Right renal cortex interstitium (tissue), 3 donors: Measurements from ENCODE around the gene BICD1. TPM values are rescaled to one million over a fixed set of nuclear protein-coding genes. Genes with fewer than 3 reads are reported as not detected.
A peak's percentile ranks its signal among the peaks of the same experiment; 100 is the strongest.
"Not testable (repeated sequence)": the region's sequence is repeated elsewhere in the genome, so short reads cannot be mapped to it uniquely, and the experiment has no call there.

Experiments
- DNase-seq, 3 donors: peaks; one replicate each; pipeline ENCODE4 v3.0.0-alpha.2; 2013; ENCODE audit warnings: low read depth in 3 of 3, low spot score in 2 of 3
- polyA plus RNA-seq, 3 donors: library from polyadenylated mRNA; unstranded; fragments of 120-200 nt; gene quantifications; one replicate each; pipeline ENCODE4 v1.2.1, GENCODE V29; 2013; ENCODE audit not compliant: insufficient read length in 3 of 3

Gene BICD1
- polyA plus RNA-seq = 10 to 100 TPM; 21.9 to 24.3 (median 24.0) TPM

DNA sequence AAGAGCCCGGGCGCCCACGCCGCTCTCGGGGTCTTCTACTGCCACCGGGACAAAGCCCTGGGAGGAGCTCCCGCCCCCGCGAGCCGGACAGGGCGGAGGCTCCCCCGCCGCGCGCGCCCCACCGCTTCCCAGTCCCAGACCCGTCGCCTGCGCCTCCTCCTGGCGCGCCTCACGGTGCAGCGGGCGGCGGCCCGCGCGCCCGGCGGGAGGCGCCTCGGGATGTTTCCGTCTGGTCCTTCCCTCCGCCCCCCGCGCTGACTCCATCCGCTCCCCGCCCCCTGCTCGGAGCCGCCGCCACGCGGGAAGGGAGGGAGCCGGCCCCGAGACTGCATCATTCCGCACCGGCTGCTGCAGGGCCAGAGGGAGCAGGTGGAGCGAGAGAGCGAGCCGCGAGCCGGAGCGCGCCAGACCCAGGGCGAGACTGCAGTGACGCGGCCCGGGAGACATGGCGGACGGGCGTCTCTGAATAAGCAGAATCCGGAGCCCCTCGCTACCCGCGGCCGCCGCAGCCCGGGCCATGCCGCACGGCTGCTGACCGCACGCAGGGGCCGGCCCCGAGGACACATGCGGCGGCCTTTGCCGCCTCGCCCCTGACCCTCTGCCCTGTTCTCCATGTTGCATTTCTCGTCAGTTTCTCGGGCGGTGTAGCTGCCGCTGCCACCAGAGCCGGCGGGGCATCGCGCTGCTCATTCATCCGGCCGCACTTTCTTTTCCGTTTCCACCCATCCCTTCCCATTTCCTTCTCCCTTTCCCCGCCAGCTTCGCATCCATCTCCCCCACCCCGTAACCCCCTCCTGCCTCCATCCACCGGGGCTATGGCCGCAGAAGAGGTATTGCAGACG is at the start of gene BICD1:
BICD1 (plus strand) TSS at position 331 of the 842 bp plus-strand sequence; CDS start at position 816, 485 bp downstream.
- DNase-seq = peak in 1 of 3 donors; percentile 76

DNA sequence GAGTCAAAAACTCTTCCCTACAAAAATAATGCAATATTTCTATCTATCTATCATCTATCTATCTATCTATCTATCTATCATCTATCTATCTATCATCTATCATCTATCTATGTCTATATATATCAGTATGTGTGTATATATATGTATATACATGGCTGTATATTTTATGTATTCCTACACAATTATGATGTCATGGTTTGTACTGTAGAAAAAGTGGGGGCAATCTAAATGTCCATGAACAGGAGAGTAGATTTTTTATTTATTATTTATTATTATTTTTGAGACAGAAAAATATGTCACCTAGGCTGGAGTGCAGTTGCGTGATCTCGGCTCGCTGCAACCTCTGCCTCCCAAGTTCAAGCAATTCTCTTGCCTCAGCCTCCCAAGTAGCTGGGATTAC is 45.6 kb upstream of the BICD1 start:
- DNase-seq = no peak

DNA sequence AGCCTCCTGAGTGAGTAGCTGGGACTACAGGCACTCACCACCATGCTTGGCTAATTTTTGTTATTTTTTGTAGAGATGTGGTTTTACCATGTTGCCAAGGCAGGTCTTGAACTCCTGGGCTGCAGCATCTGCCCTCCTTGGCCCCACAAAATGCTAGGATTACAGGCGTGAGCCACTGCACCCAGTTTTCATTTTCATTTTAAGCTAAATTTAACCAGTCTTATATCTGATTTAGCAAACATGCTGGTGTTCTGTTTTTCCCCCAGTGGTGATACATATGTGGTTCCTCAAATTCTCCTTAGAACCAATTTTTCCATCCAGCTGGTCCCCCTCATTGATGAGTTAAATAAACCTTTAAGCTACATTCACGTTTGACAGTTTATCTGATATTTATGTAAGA is 43.8 kb upstream of the BICD1 start:
- no peak for DNase-seq

DNA sequence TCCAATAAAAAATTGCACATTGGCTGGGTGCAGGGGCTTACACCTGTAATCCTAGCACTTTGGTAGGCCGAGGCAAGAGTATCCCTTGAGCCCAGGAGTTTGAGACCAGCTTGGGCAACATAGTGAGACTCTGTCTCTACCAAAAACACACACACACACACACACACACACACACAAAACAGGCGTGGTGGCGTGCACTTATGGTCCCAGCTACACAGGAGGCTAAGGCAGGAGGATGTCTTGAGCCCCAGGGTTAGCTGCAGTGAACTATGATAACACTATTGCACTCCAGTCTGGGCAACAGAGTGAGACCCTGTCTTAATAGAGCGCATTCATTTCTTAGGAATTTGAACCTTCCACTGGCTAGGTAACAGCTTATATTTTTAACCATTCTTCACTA is 42.9 kb upstream of the BICD1 start:
- no peak for DNase-seq

DNA sequence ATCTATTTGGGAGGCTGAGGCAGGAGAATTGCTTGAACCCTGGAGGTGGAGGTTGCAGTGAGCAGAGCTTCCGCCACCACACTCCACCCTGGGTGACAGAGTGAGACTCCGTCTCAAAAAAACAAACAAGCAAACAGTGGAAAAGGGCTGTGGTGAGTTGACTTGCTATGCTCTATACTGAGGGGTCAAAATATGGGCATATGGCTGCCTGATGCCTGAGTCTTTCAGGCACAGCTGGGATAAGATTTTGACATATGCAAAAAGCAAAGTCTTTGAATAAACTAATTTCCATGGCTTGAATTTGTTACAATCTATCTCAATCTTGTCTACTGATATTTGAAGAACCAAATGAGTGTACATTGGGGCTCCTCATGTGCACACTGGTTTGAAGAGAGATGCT is 40.4 kb upstream of the BICD1 start:
- DNase-seq = no peak

DNA sequence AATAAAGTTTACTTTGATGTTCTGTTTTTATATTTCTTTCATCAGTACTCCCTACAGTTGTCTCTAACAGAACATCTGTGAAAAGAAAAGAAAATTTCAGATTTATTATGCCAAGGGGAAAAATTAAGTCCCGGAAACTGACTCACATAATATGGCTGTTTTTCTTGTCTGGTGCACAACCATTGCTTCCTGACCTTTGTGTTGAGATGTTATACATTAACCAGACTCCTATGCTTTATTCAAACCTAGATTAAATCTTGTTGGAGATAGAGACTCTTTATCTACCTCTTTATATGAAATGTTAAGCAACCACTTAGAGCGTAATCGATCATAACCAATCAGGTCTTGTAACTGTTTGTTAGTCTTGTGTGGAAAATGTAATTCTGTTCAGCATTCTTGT is 37.6 kb upstream of the BICD1 start:
- DNase-seq = no peak

DNA sequence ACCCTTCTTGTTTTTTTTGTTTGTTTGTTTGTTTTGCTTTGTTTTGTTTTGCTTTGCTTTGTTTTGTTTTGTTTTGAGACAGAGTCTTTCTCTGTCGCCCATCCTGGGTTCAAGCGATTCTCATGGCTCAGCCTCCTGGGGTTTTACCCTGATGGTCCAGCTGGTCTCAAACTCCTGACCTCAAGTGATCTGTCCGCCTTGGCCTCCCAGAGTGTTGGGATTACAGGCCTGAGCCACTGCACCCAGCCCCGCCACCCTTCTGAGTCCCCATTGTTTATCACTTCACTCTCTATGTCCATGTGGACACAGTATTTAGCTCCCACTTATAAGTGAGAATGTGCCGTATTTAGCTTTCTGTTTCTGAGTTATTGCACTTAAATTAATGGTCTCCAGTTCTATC is 36.9 kb upstream of the BICD1 start:
- DNase-seq = no peak

DNA sequence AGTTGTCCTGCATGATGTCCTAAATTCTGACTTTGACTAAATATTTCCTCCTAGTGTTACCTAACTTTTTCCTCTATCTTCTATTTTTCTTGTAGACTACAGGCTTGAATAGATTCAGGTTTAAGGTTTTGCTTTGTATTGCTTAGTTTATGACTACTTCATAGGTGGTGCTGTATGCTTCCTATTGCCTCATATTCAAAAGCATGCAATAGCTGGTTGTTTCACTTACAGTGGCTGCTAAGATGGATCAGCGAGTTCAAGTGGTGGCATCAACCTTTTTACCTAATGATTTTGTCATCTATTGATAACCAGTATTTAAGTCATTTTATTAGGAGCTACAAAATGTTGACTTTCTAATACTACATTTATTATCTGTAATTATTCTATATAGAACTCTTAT is 36.3 kb upstream of the BICD1 start:
- DNase-seq = no peak

DNA sequence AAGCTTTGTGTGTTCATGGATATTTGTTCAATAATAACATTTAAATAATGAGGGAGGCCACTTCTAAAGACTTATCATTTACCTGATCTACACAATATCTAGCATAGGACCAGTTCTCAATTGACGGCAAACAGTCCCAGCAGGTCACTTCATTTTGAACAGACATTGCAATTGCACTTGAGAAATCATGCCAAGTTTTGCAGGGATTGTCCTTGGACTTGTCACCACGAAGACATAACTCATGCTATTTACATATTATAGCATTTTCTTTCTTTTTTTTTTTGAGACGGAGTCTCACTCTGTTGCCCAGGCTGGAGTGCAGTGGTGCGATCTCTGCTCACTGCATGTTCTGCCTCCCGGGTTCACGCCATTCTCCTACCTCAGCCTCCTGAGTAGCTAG is 34.5 kb upstream of the BICD1 start:
- DNase-seq = no peak

DNA sequence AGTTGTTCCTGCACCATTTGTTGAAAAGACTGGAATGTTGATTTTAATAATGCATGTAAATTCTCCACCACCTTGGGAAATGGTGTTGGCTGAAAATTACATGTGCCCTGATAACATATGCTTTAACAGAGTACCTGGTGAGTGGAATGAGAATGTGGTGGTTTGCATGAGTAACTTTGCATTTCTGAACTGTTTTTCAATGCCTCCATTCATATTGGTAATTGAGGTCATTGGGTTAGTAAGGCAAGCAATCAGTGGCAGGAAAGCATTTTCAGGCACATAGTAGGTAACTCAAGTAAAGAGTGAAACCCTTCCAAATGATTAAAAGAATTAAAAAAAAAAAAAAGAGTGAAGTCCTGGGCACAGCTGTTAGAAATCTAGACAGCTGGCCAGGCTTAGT is 32.2 kb upstream of the BICD1 start:
- no peak for DNase-seq

DNA sequence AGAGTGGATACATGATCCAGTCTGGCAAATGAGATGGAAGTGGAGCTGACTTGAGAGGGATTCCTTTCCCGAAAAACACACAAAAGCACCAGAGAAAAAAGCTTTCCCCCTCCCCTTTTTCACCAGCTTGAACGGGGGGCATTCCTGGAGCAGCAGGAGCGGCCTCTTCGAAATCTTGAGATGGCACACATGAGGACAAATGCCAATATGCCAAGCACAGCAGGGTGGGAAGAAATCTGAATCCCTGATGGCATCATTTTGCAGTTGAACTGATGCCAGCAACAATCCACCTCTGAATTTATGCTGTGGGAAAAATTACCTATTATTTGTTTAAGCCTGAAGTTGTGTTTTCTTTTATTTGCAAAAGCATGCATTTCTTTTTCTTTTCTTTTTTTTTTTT is 29.7 kb upstream of the BICD1 start:
- no peak for DNase-seq

DNA sequence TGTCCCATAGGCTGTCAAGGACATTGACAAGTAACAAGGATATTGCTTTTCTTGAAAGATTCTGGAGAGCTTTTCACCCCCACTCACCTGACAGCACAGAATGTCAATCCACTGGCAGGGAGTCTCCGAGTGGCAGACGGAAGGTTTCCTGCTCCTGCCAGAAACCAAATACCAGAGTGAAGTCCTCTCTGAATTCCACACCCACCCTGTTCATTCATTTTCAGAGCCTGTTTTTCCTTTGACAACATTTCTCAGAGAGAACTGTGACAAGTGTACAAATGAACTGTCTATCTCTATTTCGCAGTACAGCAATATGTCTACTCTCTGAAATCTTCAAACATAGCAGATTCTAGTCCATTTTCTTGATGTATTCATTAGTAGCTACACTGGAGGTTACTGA is 26.2 kb upstream of the BICD1 start:
- no peak for DNase-seq

DNA sequence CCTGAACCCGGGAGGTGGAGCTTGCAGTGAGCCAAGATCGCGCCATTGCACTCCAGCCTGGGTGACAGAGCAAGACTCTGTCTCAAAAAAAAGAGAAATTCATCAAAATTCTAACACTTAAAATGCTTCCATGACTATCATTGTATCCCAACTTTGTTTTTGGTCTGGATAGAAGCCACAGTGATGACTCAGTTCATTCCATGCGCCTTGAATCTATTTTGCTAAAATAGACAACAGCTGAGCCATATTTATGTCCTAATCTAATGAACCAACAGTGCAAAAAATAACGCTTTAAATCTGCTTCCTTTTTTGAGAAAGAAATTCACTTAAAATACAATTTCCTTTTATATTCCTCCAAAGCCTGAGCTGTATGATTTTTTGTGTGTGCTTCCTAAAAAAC is 23.2 kb upstream of the BICD1 start:
- DNase-seq = no peak

DNA sequence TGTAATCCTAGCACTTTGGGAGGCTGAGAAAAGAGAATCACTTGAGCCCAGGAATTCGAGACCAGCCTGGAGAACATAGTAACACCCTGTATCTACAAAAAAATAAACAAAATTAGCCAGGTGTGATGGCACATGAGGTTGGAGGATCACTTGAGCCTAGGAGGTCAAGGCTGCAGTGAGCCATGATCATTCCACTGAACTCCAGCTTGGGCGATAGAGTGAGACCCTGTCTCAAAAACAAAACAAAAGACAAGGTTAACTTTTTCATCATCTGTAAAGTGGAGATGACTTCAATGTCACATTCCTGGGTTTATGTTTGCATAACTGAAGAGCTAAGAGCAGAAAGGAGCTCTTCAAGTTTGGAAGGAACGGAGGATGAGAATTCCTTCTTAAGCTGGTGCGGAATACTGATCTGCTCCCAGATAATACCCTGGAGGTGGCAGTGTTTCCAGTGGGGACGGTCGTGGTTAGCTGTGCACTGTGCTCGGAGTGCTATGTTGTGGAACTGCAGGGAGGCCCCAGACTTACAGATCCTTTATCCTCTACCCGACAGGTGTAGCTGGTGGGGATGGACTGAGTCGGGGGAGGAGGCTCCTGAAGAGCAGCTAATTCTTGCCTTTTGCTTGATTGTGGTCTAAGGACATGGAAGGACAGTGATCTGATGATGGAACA is 22.5 kb upstream of the BICD1 start:
- no peak for DNase-seq

DNA sequence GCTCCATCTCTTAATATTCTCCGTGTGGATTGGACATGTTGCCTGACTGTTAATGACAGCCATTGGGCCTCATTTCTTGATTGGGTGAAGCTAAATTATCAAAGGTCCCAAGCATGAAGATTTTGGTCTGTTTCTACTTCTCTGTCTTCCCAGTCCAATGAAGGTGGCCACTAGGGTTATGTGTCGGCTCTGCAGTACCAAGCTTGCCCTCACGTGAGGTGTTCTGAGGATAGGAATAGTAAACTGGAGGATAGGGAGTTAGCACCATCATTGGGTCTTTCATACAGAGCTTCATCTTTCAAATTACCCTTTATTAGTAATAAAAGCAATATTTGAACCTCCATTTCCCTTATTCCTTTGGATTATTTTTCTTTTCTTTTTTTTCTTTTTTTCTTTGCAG is 21.9 kb upstream of the BICD1 start:
- DNase-seq = no peak

DNA sequence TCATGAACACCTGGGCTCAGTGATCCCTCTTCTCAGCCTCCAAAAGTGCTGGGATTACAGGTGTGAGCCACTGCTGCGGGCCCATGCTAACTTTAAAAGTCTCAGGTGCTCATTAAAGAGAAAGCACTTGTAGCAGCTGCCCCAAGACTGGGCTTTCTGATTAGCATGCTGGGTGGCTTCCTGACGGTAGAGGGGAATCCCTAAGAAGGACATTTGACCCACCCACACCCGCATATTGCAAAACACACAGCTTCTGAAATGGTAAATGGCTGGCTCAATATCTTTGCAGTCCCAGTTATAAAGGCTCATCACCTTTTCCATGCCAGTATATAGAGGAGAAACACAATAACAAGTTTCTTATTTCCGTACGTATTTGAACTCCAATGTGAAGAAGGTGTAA is 19.3 kb upstream of the BICD1 start:
- DNase-seq = no peak

DNA sequence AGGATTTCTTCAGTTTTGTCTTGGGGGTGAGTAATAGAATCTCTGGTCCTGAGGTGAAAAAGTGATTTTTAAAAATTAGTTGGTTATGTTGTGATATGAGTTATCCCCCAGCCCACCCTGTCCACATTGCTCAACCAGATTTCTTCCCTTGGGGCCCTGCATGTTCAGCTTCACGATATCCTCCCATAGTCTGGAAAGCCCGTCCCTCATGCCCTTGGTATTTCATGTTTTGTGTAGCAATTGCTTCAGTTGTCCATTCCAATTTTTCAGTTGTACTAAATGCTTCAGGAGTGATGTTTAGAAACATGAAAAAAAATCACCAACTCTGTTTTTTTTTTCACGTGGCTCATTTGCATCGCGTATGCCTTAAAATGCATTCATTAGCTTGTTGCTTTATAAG is 17.5 kb upstream of the BICD1 start:
- DNase-seq = no peak

DNA sequence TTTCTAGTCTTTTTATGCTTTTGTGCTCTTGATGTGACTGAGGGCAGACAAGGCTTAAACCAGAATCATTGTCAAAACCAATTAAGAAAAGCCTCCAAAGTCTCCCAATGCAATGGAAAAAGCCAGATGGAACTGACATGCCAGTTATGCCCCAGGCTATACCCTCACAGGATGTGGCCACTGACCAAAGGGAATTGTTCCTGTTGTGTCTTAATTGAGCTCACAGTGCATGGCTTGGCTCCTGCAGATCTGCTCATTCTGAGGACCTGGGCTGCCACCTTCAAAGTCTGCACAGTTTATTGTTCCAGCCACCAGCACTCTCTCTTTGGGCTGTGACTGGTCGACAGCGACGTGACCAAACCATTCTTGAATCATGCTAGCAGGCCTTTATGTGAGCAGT is 17.1 kb upstream of the BICD1 start:
- no peak for DNase-seq

DNA sequence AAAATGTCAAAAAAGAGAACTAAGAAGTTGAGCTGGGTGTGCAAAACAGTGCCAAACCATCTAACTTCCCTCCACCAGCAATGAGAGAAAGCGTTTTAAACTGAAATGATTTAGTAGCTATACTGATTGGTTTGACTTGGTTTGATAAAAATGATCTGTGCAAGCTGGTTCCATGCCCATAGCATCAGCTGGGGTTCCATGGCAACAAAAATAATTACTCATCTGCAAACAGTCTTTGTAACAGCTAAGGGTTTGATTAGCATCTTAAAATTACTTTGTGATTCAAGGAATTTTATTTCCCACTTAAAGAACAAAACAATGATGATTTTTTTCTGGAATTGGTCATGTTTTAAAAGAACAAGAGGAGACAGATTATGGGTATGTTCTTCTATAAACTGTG is 15.0 kb upstream of the BICD1 start:
- DNase-seq = no peak

DNA sequence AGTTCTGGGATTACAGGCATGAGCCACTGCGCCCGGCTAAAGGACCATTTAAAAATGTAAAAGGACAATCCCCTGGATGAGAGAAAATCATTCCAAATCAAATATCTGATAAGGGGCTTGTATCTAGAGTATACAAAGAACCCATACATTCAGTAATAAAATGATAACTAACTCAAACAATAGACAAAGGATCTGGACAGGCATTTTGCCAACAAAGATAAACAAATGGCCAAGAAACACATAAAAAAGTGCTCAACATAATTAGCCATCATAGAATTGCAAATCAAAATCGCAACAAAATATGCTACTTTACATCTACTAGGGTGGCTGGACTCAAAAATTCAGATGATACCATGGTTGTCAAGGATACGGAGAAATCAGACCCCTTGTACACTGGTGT is 8.5 kb upstream of the BICD1 start:
- DNase-seq = no peak

DNA sequence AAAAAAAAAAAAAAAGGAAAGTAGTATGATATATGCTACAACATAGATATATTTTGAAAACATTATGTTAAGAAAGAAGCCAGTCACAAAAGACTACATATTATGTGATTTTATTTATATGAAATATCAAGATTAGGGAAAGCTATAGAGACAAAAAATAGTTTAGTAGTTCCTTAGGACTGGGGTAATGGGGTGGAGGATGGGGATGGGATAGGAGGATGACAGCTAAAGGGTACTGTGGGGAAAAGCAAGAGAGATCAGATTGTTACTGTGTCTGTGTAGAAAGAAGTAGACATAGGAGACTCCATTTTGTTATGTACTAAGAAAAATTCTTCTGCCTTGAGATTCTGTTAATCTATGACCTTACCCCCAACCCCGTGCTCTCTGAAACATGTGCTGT is 7.4 kb upstream of the BICD1 start:
- DNase-seq = not testable (repeated sequence)

DNA sequence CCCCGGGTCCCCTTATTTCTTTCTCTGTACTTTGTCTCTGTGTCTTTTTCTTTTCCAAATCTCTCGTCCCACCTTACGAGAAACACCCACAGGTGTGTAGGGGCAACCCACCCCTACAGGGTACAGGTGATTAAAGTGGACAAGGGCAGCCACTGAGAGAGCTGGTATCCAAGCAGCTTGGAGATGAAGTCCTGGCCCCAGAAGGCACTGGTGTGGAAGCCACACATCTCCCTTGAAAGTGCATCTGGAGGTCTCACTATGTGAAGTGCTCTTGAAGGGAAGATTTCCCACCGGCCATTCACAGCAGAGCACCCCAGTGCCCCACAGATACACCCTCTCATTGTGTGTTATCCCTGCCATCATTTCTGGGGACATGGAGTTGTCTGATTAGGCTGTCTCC is 6.3 kb upstream of the BICD1 start:
- DNase-seq = no peak
